ENCODE results near the gene PAX4. TPM values are rescaled to one million over a fixed set of nuclear protein-coding genes. Genes with fewer than 3 reads are reported as not detected.

The PAX4 gene
- total RNA-seq, 1 experiment from 2014 or later: not detected

Other genes with a start within 250 kb of the PAX4 start
- gene ZNF800, start 225.4 kb downstream of the PAX4 start, total RNA-seq (2014; rRNA removed; shearing (Covaris generic); ENCODE audit: low replicate concordance): 7.6 and 19.3 TPM in 2 replicates
- 10.4 and 12.9 TPM in 2 replicates for gene GCC1, start 32.5 kb downstream of the PAX4 start, total RNA-seq (2014; rRNA removed; shearing (Covaris generic); ENCODE audit: low replicate concordance)
- gene ARF5, start 29.7 kb downstream of the PAX4 start, total RNA-seq (2014; rRNA removed; shearing (Covaris generic); ENCODE audit: low replicate concordance): 308 and 345 TPM in 2 replicates
- gene FSCN3, start 24.4 kb downstream of the PAX4 start, total RNA-seq (2014; rRNA removed; shearing (Covaris generic); ENCODE audit: low replicate concordance): 0.38 and 1.1 TPM in 2 replicates
- 70.6 and 106 TPM in 2 replicates for gene SND1, start 34.1 kb upstream of the PAX4 start, total RNA-seq (2014; rRNA removed; shearing (Covaris generic); ENCODE audit: low replicate concordance)

Measured in Caki2 (cell line).